H9 (cell line): ENCODE results near the gene AATF. TPM values are rescaled to one million over a fixed set of nuclear protein-coding genes. Genes with fewer than 3 reads are reported as not detected.
A peak's percentile ranks its signal among the peaks of the same experiment; 100 is the strongest.

ENCODE experiments used
- DNase-seq: peaks from one replicate; pipeline ENCODE4 v3.0.0-alpha.2; 2017
- H2AFZ ChIP-seq: one replicate; pipeline ENCODE4 v1.6.1; 2013; ENCODE audit warnings: mild to moderate bottlenecking, low read length, control low read depth, moderate library complexity
- H2AK5ac ChIP-seq: 2 replicates; pipeline ENCODE4 v1.6.1; 2013; ENCODE audit warnings: low read length, control low read depth, mixed read lengths; ENCODE audit not compliant: insufficient read length
- H2BK120ac ChIP-seq: one replicate; pipeline ENCODE4 v1.6.1; 2013; ENCODE audit warnings: low read depth, mild to moderate bottlenecking, low read length, control low read depth, inconsistent platforms; ENCODE audit not compliant: poor library complexity, severe bottlenecking
- H2BK12ac ChIP-seq: 2 replicates; pipeline ENCODE4 v1.6.1; 2013; ENCODE audit warnings: low read length, control low read depth, mixed read lengths, low read depth; ENCODE audit not compliant: insufficient read length
- H2BK15ac ChIP-seq: 2 replicates; pipeline ENCODE4 v1.6.1; 2013; ENCODE audit warnings: low read depth, low read length, control low read depth
- H2BK20ac ChIP-seq: one replicate; pipeline ENCODE4 v1.6.1; 2013; ENCODE audit warnings: low read depth, mild to moderate bottlenecking, low read length, control low read depth, inconsistent platforms; ENCODE audit not compliant: poor library complexity, severe bottlenecking
- H2BK5ac ChIP-seq: 2 replicates; pipeline ENCODE4 v1.6.1; 2013; ENCODE audit warnings: low read length, control low read depth, mixed read lengths; ENCODE audit not compliant: insufficient read length
- H3K14ac ChIP-seq: 2 replicates; pipeline ENCODE4 v1.6.1; 2013; ENCODE audit warnings: low read length, control low read depth; ENCODE audit not compliant: insufficient read depth
- H3K18ac ChIP-seq: 2 replicates; pipeline ENCODE4 v1.6.1; 2013; ENCODE audit warnings: low read depth, mild to moderate bottlenecking, mixed read lengths, low read length, control low read depth; ENCODE audit not compliant: insufficient read length
- H3K23ac ChIP-seq: 2 replicates; pipeline ENCODE4 v1.6.1; 2013; ENCODE audit warnings: low read length, control low read depth, mixed read lengths, low read depth; ENCODE audit not compliant: insufficient read length
- H3K23me2 ChIP-seq: 2 replicates; pipeline ENCODE4 v1.6.1; 2013; ENCODE audit warnings: low read depth, mild to moderate bottlenecking, mixed read lengths, low read length, control low read depth; ENCODE audit not compliant: insufficient read length, poor library complexity, severe bottlenecking
- H3K27ac ChIP-seq: 2 replicates; pipeline ENCODE4 v1.5.1; 2013; ENCODE audit warnings: low read length, control low read depth, mixed read lengths, low read depth; ENCODE audit not compliant: insufficient read length
- H3K27me3 ChIP-seq: 2 replicates; pipeline ENCODE4 v1.6.1; 2013; ENCODE audit warnings: low read length, control low read depth, inconsistent platforms; ENCODE audit not compliant: insufficient read depth
- H3K4ac ChIP-seq: 2 replicates; pipeline ENCODE4 v1.6.1; 2013; ENCODE audit warnings: low read depth, mild to moderate bottlenecking, control low read depth, inconsistent platforms, low read length, moderate library complexity
- H3K4me1 ChIP-seq: 2 replicates; pipeline ENCODE4 v1.6.1; 2013; ENCODE audit warnings: low read length, control low read depth, inconsistent platforms; ENCODE audit not compliant: insufficient read depth
- H3K4me2 ChIP-seq: 2 replicates; pipeline ENCODE4 v1.6.1; 2013; ENCODE audit warnings: low read length, control low read depth, mixed read lengths; ENCODE audit not compliant: insufficient read length, insufficient read depth
- H3K56ac ChIP-seq: 2 replicates; pipeline ENCODE4 v1.6.1; 2013; ENCODE audit warnings: low read depth, mild to moderate bottlenecking, mixed read lengths, low read length, control low read depth; ENCODE audit not compliant: insufficient read length
- H3K79me1 ChIP-seq: 2 replicates; pipeline ENCODE4 v1.6.1; 2013; ENCODE audit warnings: low read depth, mild to moderate bottlenecking, moderate library complexity, low read length, control low read depth, inconsistent platforms; ENCODE audit not compliant: insufficient read depth, poor library complexity, severe bottlenecking
- H3K79me2 ChIP-seq: 2 replicates; pipeline ENCODE4 v1.6.1; 2013; ENCODE audit warnings: low read length, control low read depth, inconsistent platforms; ENCODE audit not compliant: insufficient read depth
- H3K9ac ChIP-seq: 2 replicates; pipeline ENCODE4 v1.6.1; 2013; ENCODE audit warnings: low read length, control low read depth, mixed read lengths; ENCODE audit not compliant: insufficient read length; ENCODE audit errors: extremely low read depth
- H3K9me3 ChIP-seq: one replicate; pipeline ENCODE4 v1.6.1; 2013; ENCODE audit warnings: low read depth, low read length, inconsistent platforms; ENCODE audit not compliant: control insufficient read depth
- H3T11ph ChIP-seq: one replicate; pipeline ENCODE4 v1.6.1; 2013; ENCODE audit warnings: mild to moderate bottlenecking, low read length, control low read depth, inconsistent platforms
- H4K20me1 ChIP-seq: one replicate; pipeline ENCODE4 v1.6.1; 2013; ENCODE audit not compliant: control insufficient read depth, insufficient read length, insufficient read depth
- H4K5ac ChIP-seq: 2 replicates; pipeline ENCODE4 v1.6.1; 2013; ENCODE audit warnings: low read depth, mild to moderate bottlenecking, mixed read lengths, low read length, control low read depth; ENCODE audit not compliant: insufficient read length
- H4K8ac ChIP-seq: replicated peaks from 2 replicates; pipeline ENCODE4 v1.6.1; 2013; ENCODE audit warnings: low read length, control low read depth, mixed read lengths, low read depth; ENCODE audit not compliant: insufficient read length
- H4K91ac ChIP-seq: 2 replicates; pipeline ENCODE4 v1.6.1; 2013; ENCODE audit warnings: low read depth, mild to moderate bottlenecking, moderate library complexity, mixed read lengths, low read length, control low read depth; ENCODE audit not compliant: insufficient read length
- H3K27ac Mint-ChIP-seq, 3 experiments: 2 replicates in 2 of 3; 3 replicates in 1 of 3; pipeline ENCODE4 v1.8.0; 2020 to 2021; ENCODE audit warnings: mixed read lengths in 3 of 3, mild to moderate bottlenecking in 1 of 3, moderate library complexity in 1 of 3
- H3K27me3 Mint-ChIP-seq: 2 replicates; pipeline ENCODE4 v1.8.0; 2021; ENCODE audit warnings: low read depth, mild to moderate bottlenecking, moderate library complexity, mixed read lengths
- H3K36me3 Mint-ChIP-seq, 3 experiments: 2 replicates in 2 of 3; 3 replicates in 1 of 3; pipeline ENCODE4 v1.8.0; 2020 to 2021; ENCODE audit warnings: low read depth in 3 of 3, mixed read lengths in 3 of 3; ENCODE audit not compliant: insufficient read depth in 1 of 3
- H3K4me1 Mint-ChIP-seq, 2 experiments: 2 replicates each; pipeline ENCODE4 v1.8.0; 2020; ENCODE audit warnings: mixed read lengths in 2 of 2
- H3K4me3 Mint-ChIP-seq, 2 experiments: 2 replicates in 1 of 2; 3 replicates in 1 of 2; pipeline ENCODE4 v1.8.0; 2020 to 2021; ENCODE audit warnings: mild to moderate bottlenecking in 2 of 2, mixed read lengths in 2 of 2, moderate library complexity in 1 of 2
- H3K9me3 Mint-ChIP-seq, 2 experiments: 2 replicates in 1 of 2; 3 replicates in 1 of 2; pipeline ENCODE4 v1.8.0; 2020; ENCODE audit warnings: mild to moderate bottlenecking in 2 of 2, mixed read lengths in 2 of 2, moderate library complexity in 1 of 2
- CTCF ChIP-seq: fragments of 200-600 bp; sonication (generic); conservative IDR thresholded peaks from 3 replicates; pipeline ENCODE4 v1.8.0; 2021; ENCODE audit warnings: antibody characterized with exemption, mild to moderate bottlenecking
- WGBS: extraction: QIAGEN DNeasy Blood & Tissue Kit; methylation state at CpG from one replicate; pipeline ENCODE4 v1.1.7; 2013; ENCODE audit warnings: missing lambda C conversion rate, low lambda C conversion rate, mixed read lengths; ENCODE audit not compliant: insufficient read length; ENCODE audit errors: extremely low coverage; 5-methylcytosine and 5-hydroxymethylcytosine counted together
- total RNA-seq: library from RNA; stranded (reverse); gene quantifications from 2 replicates; pipeline ENCODE4 v1.2.1, GENCODE V29; 2021

The AATF gene
- total RNA-seq, 1 experiment from 2014 or later = 69.6 TPM

DNA sequence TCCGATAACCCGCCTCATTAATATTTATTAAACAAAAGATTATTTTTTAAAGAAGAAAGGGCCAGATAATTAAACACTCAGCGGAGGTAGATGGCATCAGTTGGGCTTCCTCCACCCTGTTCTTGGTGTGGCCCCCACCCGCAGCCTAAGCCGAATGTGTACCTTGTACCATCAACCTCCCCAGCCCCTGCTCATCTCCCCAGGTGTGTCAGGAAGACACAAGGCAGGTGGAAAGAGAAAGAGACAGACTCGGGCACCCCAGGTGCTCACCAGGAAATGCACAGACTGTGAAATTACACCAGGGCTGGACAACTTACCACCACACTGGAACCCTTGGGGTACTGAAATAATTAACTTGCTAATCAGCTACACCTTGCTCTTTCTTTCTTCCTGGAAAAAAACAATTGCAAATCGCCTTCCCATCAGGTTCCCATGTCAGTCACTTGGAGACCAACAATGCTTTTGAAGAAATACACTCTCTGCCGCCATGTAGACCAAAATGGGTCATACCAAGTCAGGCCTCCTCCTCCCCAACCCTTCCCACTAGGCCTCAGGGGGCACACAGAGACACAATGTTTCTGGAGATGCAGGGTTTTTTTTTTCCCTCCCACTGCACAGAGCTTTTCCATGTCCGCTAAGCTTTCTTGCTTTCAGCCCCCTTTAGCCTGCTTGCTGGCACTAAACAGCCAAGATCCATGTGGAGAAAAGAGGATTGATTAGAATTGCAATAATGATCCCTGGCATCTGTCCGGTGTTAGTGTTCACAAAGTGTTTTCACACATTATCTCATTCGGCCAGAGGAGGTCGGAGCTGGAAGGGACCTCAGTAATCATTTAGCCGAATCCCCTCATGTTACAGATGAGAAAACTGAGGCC is 20.0 kb upstream of the AATF start:
- Histone ChIP-seq H3K9ac (no peak overlapping the region), H2BK5ac (no peak overlapping the region), H3K79me1 (no peaks in the 10 kb centered on the region), H4K91ac (no peak overlapping the region), H2AK5ac (no peak overlapping the region), H3K23me2 (no peaks in the 10 kb centered on the region), H3T11ph (no peak overlapping the region), H3K18ac (no peak overlapping the region), H2BK12ac (no peak overlapping the region), H3K27me3 (peaks cover 46% of the 10 kb centered on the region), H3K56ac (no peak overlapping the region), H3K27ac (no peak overlapping the region), H4K5ac (no peak overlapping the region), H3K23ac (no peak overlapping the region), H4K8ac (no peak overlapping the region), H3K4me1 (peaks cover 7% of the 10 kb centered on the region; the same call in 1 of the 2 replicates), H3K4me2 (peak overlapping the region; percentile 22), H2BK120ac (no peak overlapping the region), H2AFZ (no peak overlapping the region), H4K20me1 (no peaks in the 10 kb centered on the region), H3K14ac (no peak overlapping the region), H2BK15ac (no peak overlapping the region), H2BK20ac (no peak overlapping the region), H3K9me3 (no peaks in the 10 kb centered on the region), H3K4ac (no peak overlapping the region), H3K79me2 (no peaks in the 10 kb centered on the region)
- DNase-seq = peak; percentile 36
- H3K4me3 Mint-ChIP-seq = peak overlapping the region in 1 of 2 experiments; percentile 46; a peak in 2 of 5 replicates
- TF ChIP-seq CTCF = no peak
- H3K4me1 Mint-ChIP-seq = peaks cover 48 to 66% of the 10 kb centered on the region in 2 experiments
- no CpG with 5 or more reads among the region's 13 CpGs for WGBS
- H3K27me3 Mint-ChIP-seq = peaks cover 84% of the 10 kb centered on the region
- H3K9me3 Mint-ChIP-seq = peaks cover 0 to 5% of the 10 kb centered on the region in 2 experiments; a peak in 2 of 5 replicates
- no peaks in the 10 kb centered on the region for H3K36me3 Mint-ChIP-seq
- H3K27ac Mint-ChIP-seq = no peak overlapping the region
